Uterus (tissue), 4 donors: ENCODE data around the gene TGFBI. TPM values are rescaled to one million over a fixed set of nuclear protein-coding genes. Genes with fewer than 3 reads are reported as not detected.

Experiments
- small RNA-seq: library from RNA; depleted of rRNA; stranded (forward); fragments of <200 nt; gene quantifications from one replicate; pipeline ENCODE3, GENCODE V24; 2016
- total RNA-seq, 4 donors: library from RNA; depleted of rRNA in 3 of 4; stranded (reverse); fragments of >200 nt in 3 of 4; gene quantifications; one replicate each; pipeline versions ENCODE4 v1.1.0 to v1.2.4, GENCODE V29; 2014 to 2023
- donor health status: DM: yes; HTN: yes; CAD: no.

Gene TGFBI
- total RNA-seq, 4 donors from 2014 or later, result 27.9 to 293 (median 38.7) TPM

Small RNAs within 50 kb of the gene (small RNA-seq; reads per million reads assigned to genes)
- not detected for gene VTRNA2-1

Other genes starting within 250 kb of the TGFBI start
- under 1 TPM in 1 of 4 donors, not detected in 3; 0.14 TPM for gene SLC25A48, start 194.3 kb upstream of the TGFBI start, total RNA-seq
- not detected for gene IL9, start 133.1 kb upstream of the TGFBI start, total RNA-seq
- not detected for gene LECT2, start 74.0 kb upstream of the TGFBI start, total RNA-seq
- 100 to 1,000 TPM in 2 of 4 donors, 10 to 100 TPM in 2; 33.0 to 193 (median 102) TPM for gene SMAD5, start 103.9 kb downstream of the TGFBI start, total RNA-seq
- 1 to 10 TPM in 1 of 4 donors, not detected in 3; 3.0 TPM for gene SMIM32, start 164.2 kb downstream of the TGFBI start, total RNA-seq